ENCODE data around the gene HSPB6.

Gene HSPB6

GRCh38 chr19:35752746-35753350 is 4.0 kb downstream of the HSPB6 start:
- DNase-seq (ENCODE audit: extremely low read depth, low read depth): no peak
- no peak for TF ChIP-seq CTCF (IDR thresholded peaks at IDR 0.05; ENCODE audit: low read depth, low read length)

DNA sequence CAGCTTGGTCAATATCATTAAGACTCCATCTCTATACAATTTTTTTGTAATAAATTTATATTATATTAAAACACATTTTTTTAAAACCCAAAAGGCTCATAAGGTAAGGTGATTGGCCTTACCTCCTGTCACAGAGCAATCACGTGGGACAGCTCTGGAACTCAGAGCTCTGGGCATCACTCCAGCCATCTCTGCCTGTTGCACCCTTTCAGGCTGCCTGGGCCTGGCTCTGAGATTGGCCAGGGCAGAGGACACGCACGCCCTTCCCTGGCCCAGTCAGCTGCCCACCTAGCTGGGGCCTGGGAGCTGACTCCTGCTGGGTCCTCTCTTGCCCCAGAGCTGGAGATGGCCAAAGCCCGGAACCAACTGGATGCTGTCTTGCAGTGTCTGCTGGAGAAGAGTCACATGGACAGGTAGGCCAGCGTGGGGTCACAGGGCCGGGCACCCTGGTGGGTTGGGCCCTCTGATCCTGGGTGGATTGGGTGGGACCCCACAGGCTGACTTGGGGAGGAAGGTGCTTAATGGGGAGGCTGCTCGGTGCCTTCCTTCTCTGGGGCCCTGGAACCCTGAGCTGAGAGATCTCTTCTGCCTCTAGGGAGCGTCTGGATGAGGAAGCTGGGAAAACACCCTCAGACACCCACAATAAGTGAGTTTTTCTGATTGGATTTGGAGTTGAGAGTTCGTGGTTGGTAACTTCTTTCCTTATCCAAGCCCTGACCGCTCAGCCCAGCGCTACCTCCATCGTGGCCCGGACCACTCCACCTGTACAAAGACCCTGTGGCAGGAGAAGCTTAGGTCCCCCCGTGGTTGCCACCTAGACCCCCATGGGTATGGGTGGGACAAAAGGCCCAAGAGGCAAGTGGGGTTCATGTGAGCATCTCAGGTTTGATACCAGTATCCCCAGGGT is 4.7 kb downstream of the HSPB6 start:
- DNase-seq (ENCODE audit: extremely low read depth, low read depth): no peak
- no peak for TF ChIP-seq CTCF (IDR thresholded peaks at IDR 0.05; ENCODE audit: low read depth, low read length)

GRCh38 chr19:35750167-35750566 is 6.7 kb downstream of the HSPB6 start:
- no peak for TF ChIP-seq CTCF (IDR thresholded peaks at IDR 0.05; ENCODE audit: low read depth, low read length)
- no peak for DNase-seq (ENCODE audit: extremely low read depth, low read depth)

- DNase-seq (ENCODE audit: extremely low read depth, low read depth): peak; percentile 99
- no peak for TF ChIP-seq CTCF (IDR thresholded peaks at IDR 0.05; ENCODE audit: low read depth, low read length)
Observed at GRCh38 chr19:35748106-35749020, 8.5 kb downstream of the HSPB6 start, which contains the start of gene LIN37. Gene LIN37 (plus strand): TSS chr19:35748576. CDS start chr19:35748725, 149 bp downstream.

- TF ChIP-seq CTCF (IDR thresholded peaks at IDR 0.05; ENCODE audit: low read depth, low read length): no peak
- DNase-seq (ENCODE audit: extremely low read depth, low read depth): no peak
Observed at GRCh38 chr19:35746531-35746930, 10.3 kb downstream of the HSPB6 start.

- TF ChIP-seq CTCF (IDR thresholded peaks at IDR 0.05; ENCODE audit: low read depth, low read length): no peak
- no peak for DNase-seq (ENCODE audit: extremely low read depth, low read depth)
Observed at GRCh38 chr19:35746087-35746462, 10.8 kb downstream of the HSPB6 start.

All from AG09319 (cell line).